OCI-LY1 (cell line): Measurements from ENCODE around the gene CACNA1I.

ENCODE experiments used
- H2AFZ ChIP-seq: fragments of 200-600 bp; sonication (generic), shearing (Covaris generic); 2 replicates; pipeline ENCODE4 v1.6.0; 2014; ENCODE audit warnings: antibody characterized with exemption, mild to moderate bottlenecking, low read length
- H3F3A ChIP-seq: fragments of 200-600 bp; sonication (generic), shearing (Covaris generic); 2 replicates; pipeline ENCODE4 v1.6.0; 2014; ENCODE audit warnings: mild to moderate bottlenecking, antibody characterized with exemption, low read length, moderate library complexity; ENCODE audit not compliant: insufficient read depth
- H3K27ac ChIP-seq: fragments of 200-600 bp; sonication (generic); 2 replicates; pipeline ENCODE4 v1.5.1; 2014; ENCODE audit warnings: low read length, mixed run types, mild to moderate bottlenecking, low read depth; ENCODE audit not compliant: poor library complexity, severe bottlenecking
- H3K27me3 ChIP-seq: fragments of 200-600 bp; sonication (generic); 2 replicates; pipeline ENCODE4 v1.6.0; 2014; ENCODE audit warnings: antibody characterized with exemption, mild to moderate bottlenecking, low read length, moderate library complexity; ENCODE audit not compliant: insufficient read depth
- H3K36me3 ChIP-seq: fragments of 200-600 bp; sonication (generic); 2 replicates; pipeline ENCODE4 v1.6.1; 2014; ENCODE audit warnings: mild to moderate bottlenecking, antibody characterized with exemption, low read length, moderate library complexity, mixed read lengths; ENCODE audit not compliant: insufficient read depth
- H3K4me1 ChIP-seq: fragments of 200-600 bp; sonication (generic); 2 replicates; pipeline ENCODE4 v1.5.1; 2014; ENCODE audit warnings: mild to moderate bottlenecking, low read length, moderate library complexity; ENCODE audit not compliant: insufficient read depth, severe bottlenecking
- H3K4me2 ChIP-seq: fragments of 200-600 bp; sonication (generic), shearing (Covaris generic); 2 replicates; pipeline ENCODE4 v1.6.1; 2014; ENCODE audit warnings: low read length
- H3K4me3 ChIP-seq: fragments of 200-600 bp; sonication (generic); 2 replicates; pipeline ENCODE4 v1.5.1; 2014; ENCODE audit warnings: low read length, low read depth, mild to moderate bottlenecking, mixed read lengths; ENCODE audit not compliant: poor library complexity, severe bottlenecking
- H3K79me2 ChIP-seq: fragments of 200-600 bp; shearing (Covaris generic); 2 replicates; pipeline ENCODE4 v1.6.1; 2016; ENCODE audit warnings: mixed run types, low read length, mixed read lengths; ENCODE audit not compliant: insufficient read depth
- H3K9ac ChIP-seq: fragments of 200-600 bp; sonication (generic), shearing (Covaris generic); 2 replicates; pipeline ENCODE4 v1.6.1; 2014; ENCODE audit warnings: mild to moderate bottlenecking, low read length, mixed read lengths
- H3K9me2 ChIP-seq: fragments of 200-600 bp; sonication (generic), shearing (Covaris generic); 2 replicates; pipeline ENCODE4 v1.6.1; 2014; ENCODE audit warnings: low read depth, mild to moderate bottlenecking, low read length, mixed read lengths
- H3K9me3 ChIP-seq: fragments of 200-600 bp; shearing (Covaris generic); 2 replicates; pipeline ENCODE4 v1.6.1; 2014; ENCODE audit warnings: low read length, mixed read lengths
- H4K20me1 ChIP-seq: fragments of 200-600 bp; sonication (generic), shearing (Covaris generic); 2 replicates; pipeline ENCODE4 v1.6.0; 2016; ENCODE audit warnings: mild to moderate bottlenecking, low read length; ENCODE audit not compliant: insufficient read depth
- EZH2 ChIP-seq: fragments of 200-600 bp; sonication (generic), shearing (Covaris generic); IDR thresholded peaks from 2 replicates; pipeline ENCODE4 v1.8.0; 2017; ENCODE audit warnings: borderline replicate concordance, mixed run types, mild to moderate bottlenecking, antibody characterized with exemption, low read length, moderate library complexity, mixed read lengths
- TF ChIP-seq, protein P1 (sequence below): fragments of 200-600 bp; sonication (generic), shearing (Covaris generic); IDR thresholded peaks from 2 replicates; pipeline ENCODE4 v1.5.1; 2017; ENCODE audit warnings: mild to moderate bottlenecking, antibody characterized with exemption, low read length, moderate library complexity, mixed read lengths

The CACNA1I gene

DNA sequence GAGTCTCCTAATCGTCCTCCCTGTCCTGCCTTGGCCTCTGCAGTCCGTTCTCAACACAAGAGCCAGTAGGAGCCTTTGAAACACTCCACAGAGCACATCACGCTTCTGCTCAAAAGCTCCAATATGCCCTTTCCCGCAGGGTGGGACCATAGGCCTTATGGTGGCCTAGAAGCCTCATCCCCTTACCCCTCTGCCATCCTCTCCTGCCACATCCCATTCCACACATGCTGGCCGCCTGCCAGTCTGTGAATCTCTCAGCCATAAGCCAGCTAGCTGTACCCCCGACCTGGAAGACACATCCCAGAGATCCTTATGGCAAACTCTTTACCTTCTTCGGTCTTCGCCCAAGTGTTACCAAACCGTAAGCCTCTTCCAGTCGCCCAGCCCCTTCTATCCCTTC is 165.2 kb downstream of the CACNA1I start:
- Histone ChIP-seq H3K27me3 (no peaks in the 10 kb centered on the region; the same call in 1 of the 2 replicates), H3K4me1 (no peaks in the 10 kb centered on the region), H3K9ac (no peak overlapping the region), H2AFZ (no peak overlapping the region), H4K20me1 (no peaks in the 10 kb centered on the region), H3K4me3 (no peak overlapping the region), H3F3A (no peaks in the 10 kb centered on the region), H3K9me3 (no peaks in the 10 kb centered on the region), H3K36me3 (no peaks in the 10 kb centered on the region), H3K27ac (no peak overlapping the region), H3K79me2 (no peaks in the 10 kb centered on the region), H3K9me2 (no peaks in the 10 kb centered on the region), H3K4me2 (no peak overlapping the region)
- TF ChIP-seq, protein P1, sequence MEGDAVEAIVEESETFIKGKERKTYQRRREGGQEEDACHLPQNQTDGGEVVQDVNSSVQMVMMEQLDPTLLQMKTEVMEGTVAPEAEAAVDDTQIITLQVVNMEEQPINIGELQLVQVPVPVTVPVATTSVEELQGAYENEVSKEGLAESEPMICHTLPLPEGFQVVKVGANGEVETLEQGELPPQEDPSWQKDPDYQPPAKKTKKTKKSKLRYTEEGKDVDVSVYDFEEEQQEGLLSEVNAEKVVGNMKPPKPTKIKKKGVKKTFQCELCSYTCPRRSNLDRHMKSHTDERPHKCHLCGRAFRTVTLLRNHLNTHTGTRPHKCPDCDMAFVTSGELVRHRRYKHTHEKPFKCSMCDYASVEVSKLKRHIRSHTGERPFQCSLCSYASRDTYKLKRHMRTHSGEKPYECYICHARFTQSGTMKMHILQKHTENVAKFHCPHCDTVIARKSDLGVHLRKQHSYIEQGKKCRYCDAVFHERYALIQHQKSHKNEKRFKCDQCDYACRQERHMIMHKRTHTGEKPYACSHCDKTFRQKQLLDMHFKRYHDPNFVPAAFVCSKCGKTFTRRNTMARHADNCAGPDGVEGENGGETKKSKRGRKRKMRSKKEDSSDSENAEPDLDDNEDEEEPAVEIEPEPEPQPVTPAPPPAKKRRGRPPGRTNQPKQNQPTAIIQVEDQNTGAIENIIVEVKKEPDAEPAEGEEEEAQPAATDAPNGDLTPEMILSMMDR, result no peak
- no peak for TF ChIP-seq EZH2

DNA sequence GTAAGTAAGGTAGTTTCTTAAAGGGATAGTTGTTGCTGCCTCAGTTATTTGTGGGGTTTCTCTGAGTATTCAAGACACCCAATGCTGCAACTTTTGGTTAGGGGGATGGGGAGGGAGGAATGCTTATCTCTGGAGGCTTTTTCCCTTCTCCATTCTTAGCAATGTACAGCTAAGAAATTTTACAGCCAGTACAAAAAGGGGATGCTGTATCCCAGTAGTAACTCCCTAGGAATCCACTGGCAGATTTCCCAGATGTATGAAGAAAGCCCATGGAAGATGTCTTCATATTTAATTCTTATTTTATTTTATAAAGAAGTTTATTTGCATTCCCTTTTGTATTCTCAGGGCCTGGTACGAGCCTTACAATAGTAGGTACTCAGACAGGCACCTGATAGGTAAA is 168.2 kb downstream of the CACNA1I start:
- Histone ChIP-seq H3K9ac (no peak overlapping the region), H3K9me3 (no peaks in the 10 kb centered on the region), H2AFZ (no peak overlapping the region), H4K20me1 (no peaks in the 10 kb centered on the region), H3F3A (no peaks in the 10 kb centered on the region), H3K27me3 (no peaks in the 10 kb centered on the region; the same call in 1 of the 2 replicates), H3K4me2 (no peak overlapping the region), H3K4me1 (no peaks in the 10 kb centered on the region), H3K79me2 (no peaks in the 10 kb centered on the region), H3K9me2 (no peaks in the 10 kb centered on the region), H3K36me3 (no peaks in the 10 kb centered on the region), H3K4me3 (no peak overlapping the region), H3K27ac (no peak overlapping the region)
- TF ChIP-seq EZH2, result no peak
- TF ChIP-seq, protein P1, result no peak
